NCI-H526 treated with DMSO at 0.1 percent for 48 hours (cell line): ENCODE results near the gene SOX1.

Experiments
- DNase-seq: peaks from one replicate; lab custom pipeline; 2025; lab: John Stamatoyannopoulos, UW

Gene SOX1

GRCh38 chr13:112106478-112107141, 39.7 kb downstream of the SOX1 start:
- DNase-seq, result peak; percentile 97

- DNase-seq, result no peak
Measured at GRCh38 chr13:112107289-112107688, 40.3 kb downstream of the SOX1 start.

GRCh38 chr13:112110479-112110878, 43.5 kb downstream of the SOX1 start:
- no peak for DNase-seq

GRCh38 chr13:112111239-112111857, 44.4 kb downstream of the SOX1 start:
- no peak for DNase-seq

- DNase-seq, result no peak
Measured at GRCh38 chr13:112112534-112113276, 45.8 kb downstream of the SOX1 start.

- peak; percentile 23 for DNase-seq
Measured at GRCh38 chr13:112113348-112113747, 46.4 kb downstream of the SOX1 start.

GRCh38 chr13:112113851-112114250, 46.9 kb downstream of the SOX1 start:
- no peak for DNase-seq

- no peak for DNase-seq
Measured at GRCh38 chr13:112114391-112114790, 47.4 kb downstream of the SOX1 start.

GRCh38 chr13:112115403-112116091, 48.6 kb downstream of the SOX1 start:
- DNase-seq, result no peak

GRCh38 chr13:112116187-112116950, 49.4 kb downstream of the SOX1 start:
- no peak for DNase-seq

- no peak for DNase-seq
Measured at GRCh38 chr13:112117258-112117954, 50.5 kb downstream of the SOX1 start.

GRCh38 chr13:112117955-112118302, 51.0 kb downstream of the SOX1 start:
- DNase-seq, result no peak

GRCh38 chr13:112118451-112119064, 51.6 kb downstream of the SOX1 start:
- DNase-seq, result no peak

GRCh38 chr13:112119192-112120030, 52.5 kb downstream of the SOX1 start:
- DNase-seq, result no peak

GRCh38 chr13:112120031-112120373, 53.1 kb downstream of the SOX1 start:
- DNase-seq, result no peak
